ENCODE results near the gene CYP24A1. TPM values are rescaled to one million over a fixed set of nuclear protein-coding genes. Genes with fewer than 3 reads are reported as not detected.

Gene CYP24A1
- total RNA-seq, 1 experiment from 2014 or later: 0.28 TPM

- no peaks in the 10 kb centered on the region for H3K36me3 Mint-ChIP-seq (ENCODE audit: insufficient read depth, unreplicated experiment)
- no peak overlapping the region for H3K4me3 Mint-ChIP-seq (ENCODE audit: unreplicated experiment)
- no peak for DNase-seq (ENCODE audit: unreplicated experiment)
- CTCF ChIA-PET: no interaction called here
- POLR2A ChIA-PET: no interaction called here
- no peaks in the 10 kb centered on the region for H3K9me3 Mint-ChIP-seq (ENCODE audit: unreplicated experiment)
- intact Hi-C loops (cut with micrococcal nuclease): no loop called here
- no peak for TF ChIP-seq CTCF (IDR thresholded peaks at IDR 0.05; ENCODE audit: unreplicated experiment)
- no peak overlapping the region for H3K27ac Mint-ChIP-seq (ENCODE audit: low read depth, unreplicated experiment)
- BruUV-seq (replicated peaks): no TSS peak
- H3K4me1 Mint-ChIP-seq (ENCODE audit: insufficient read depth, unreplicated experiment): no peaks in the 10 kb centered on the region
- H3K27me3 Mint-ChIP-seq (ENCODE audit: insufficient read depth, unreplicated experiment): no peaks in the 10 kb centered on the region
These were observed 12.0 kb downstream of the CYP24A1 start for GRCh38 chr20:54161821-54162149.

- no peaks in the 10 kb centered on the region for H3K27me3 Mint-ChIP-seq (ENCODE audit: insufficient read depth, unreplicated experiment)
- no peak overlapping the region for H3K27ac Mint-ChIP-seq (ENCODE audit: low read depth, unreplicated experiment)
- DNase-seq (ENCODE audit: unreplicated experiment): no peak
- POLR2A ChIA-PET: interaction anchor here (1.0 to 1.5 kb wide), 3 partner anchors 18 to 22 kb away, joined by 4 to 5 read pairs (median 4); no protein-coding TSS in a partner anchor
- CTCF ChIA-PET: interaction anchor here (0.7 to 1.2 kb wide), 5 partner anchors 18 to 57 kb away, joined by 3 to 4 read pairs (median 3); no protein-coding TSS in a partner anchor
- no peak overlapping the region for H3K4me3 Mint-ChIP-seq (ENCODE audit: unreplicated experiment)
- TF ChIP-seq CTCF (IDR thresholded peaks at IDR 0.05; ENCODE audit: unreplicated experiment): no peak
- BruUV-seq (replicated peaks): no TSS peak
- H3K36me3 Mint-ChIP-seq (ENCODE audit: insufficient read depth, unreplicated experiment): no peaks in the 10 kb centered on the region
- intact Hi-C loops (cut with micrococcal nuclease): no loop called here
- H3K4me1 Mint-ChIP-seq (ENCODE audit: insufficient read depth, unreplicated experiment): no peaks in the 10 kb centered on the region
- H3K9me3 Mint-ChIP-seq (ENCODE audit: unreplicated experiment): no peaks in the 10 kb centered on the region
These were observed 12.6 kb downstream of the CYP24A1 start for GRCh38 chr20:54161008-54161820.

- CTCF ChIA-PET: interaction anchor here (0.7 to 1.2 kb wide), 5 partner anchors 19 to 56 kb away, joined by 3 to 4 read pairs (median 3); no protein-coding TSS in a partner anchor
- no peak for DNase-seq (ENCODE audit: unreplicated experiment)
These were observed 13.4 kb downstream of the CYP24A1 start for GRCh38 chr20:54160065-54161007.

More at GRCh38 chr20:54160065-54161007, 13.4 kb downstream of the CYP24A1 start:
- H3K9me3 Mint-ChIP-seq (ENCODE audit: unreplicated experiment): no peaks in the 10 kb centered on the region
- H3K4me3 Mint-ChIP-seq (ENCODE audit: unreplicated experiment): no peak overlapping the region
- no TSS peak for BruUV-seq (replicated peaks)
- intact Hi-C loops (cut with micrococcal nuclease): no loop called here
- H3K4me1 Mint-ChIP-seq (ENCODE audit: insufficient read depth, unreplicated experiment): no peaks in the 10 kb centered on the region
- no peaks in the 10 kb centered on the region for H3K27me3 Mint-ChIP-seq (ENCODE audit: insufficient read depth, unreplicated experiment)
- H3K36me3 Mint-ChIP-seq (ENCODE audit: insufficient read depth, unreplicated experiment): no peaks in the 10 kb centered on the region
- no peak for TF ChIP-seq CTCF (IDR thresholded peaks at IDR 0.05; ENCODE audit: unreplicated experiment)
- H3K27ac Mint-ChIP-seq (ENCODE audit: low read depth, unreplicated experiment): no peak overlapping the region
- POLR2A ChIA-PET: interaction anchor here (0.6 to 1.5 kb wide), 5 partner anchors 19 to 269 kb away, joined by 3 to 5 read pairs (median 4); no protein-coding TSS in a partner anchor
